IPS-15b (cell line): ENCODE measurements around the gene PHLDA2.

Experiments
- H3K27me3 ChIP-seq: one replicate; pipeline ENCODE4 v1.6.1; 2013; ENCODE audit warnings: low read length; ENCODE audit not compliant: control insufficient read depth, insufficient read depth
- H3K36me3 ChIP-seq: one replicate; pipeline ENCODE4 v1.6.1; 2013; ENCODE audit warnings: low read length; ENCODE audit not compliant: control insufficient read depth, insufficient read depth
- H3K4me1 ChIP-seq: one replicate; pipeline ENCODE4 v1.6.1; 2013; ENCODE audit warnings: mild to moderate bottlenecking, low read length; ENCODE audit not compliant: control insufficient read depth, insufficient read depth
- H3K4me3 ChIP-seq: one replicate; pipeline ENCODE4 v1.5.1; 2013; ENCODE audit warnings: low read depth, low read length
- H3K9ac ChIP-seq: one replicate; pipeline ENCODE4 v1.6.1; 2013; ENCODE audit warnings: low read depth, mild to moderate bottlenecking, low read length
- H3K9me3 ChIP-seq: one replicate; pipeline ENCODE4 v1.6.1; 2013; ENCODE audit warnings: mild to moderate bottlenecking, low read length; ENCODE audit not compliant: control insufficient read depth, insufficient read depth

Gene PHLDA2

DNA sequence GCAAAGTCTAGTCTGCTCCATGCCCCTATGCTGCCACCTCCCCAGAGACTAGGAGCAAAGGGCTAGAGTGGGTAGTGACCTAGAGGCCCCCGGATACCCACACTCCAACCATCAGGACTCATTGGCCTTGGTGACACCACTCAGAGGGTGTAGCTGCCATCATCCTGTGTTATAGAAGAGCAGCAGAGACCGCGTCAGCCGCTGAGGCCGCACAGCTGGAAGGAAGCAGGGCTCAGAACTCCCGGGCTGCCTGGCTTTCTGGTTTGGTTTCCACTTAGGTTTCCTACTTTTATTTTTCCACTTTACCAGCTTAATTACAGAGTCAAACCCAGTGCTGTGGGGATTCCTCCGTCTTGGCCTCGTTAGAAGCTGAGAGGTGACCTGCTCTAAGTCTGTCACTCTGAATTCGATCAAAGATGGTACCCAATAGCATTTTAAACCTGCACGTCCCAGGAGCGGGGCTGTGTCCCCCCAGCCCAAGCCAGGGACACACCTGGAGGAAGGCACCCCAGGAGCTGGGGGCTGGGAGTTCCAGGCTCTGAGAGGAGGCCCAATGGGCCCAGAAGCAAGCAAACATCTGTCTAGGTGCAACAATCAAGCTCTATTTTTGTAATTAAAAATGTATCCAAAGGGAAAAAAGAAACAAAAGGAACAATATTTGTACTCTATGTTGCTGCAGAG is 41.6 kb downstream of the PHLDA2 start:
- peaks cover 6% of the 10 kb centered on the region for H3K4me1 ChIP-seq

GRCh38 chr11:2886936-2887335 is 42.3 kb downstream of the PHLDA2 start:
- Histone ChIP-seq H3K36me3 (peaks cover 3% of the 10 kb centered on the region), H3K27me3 (peaks cover 44% of the 10 kb centered on the region), H3K9ac (no peak overlapping the region), H3K4me3 (no peak overlapping the region), H3K9me3 (no peaks in the 10 kb centered on the region), H3K4me1 (peaks cover 8% of the 10 kb centered on the region)

More for the DNA sequence above, 41.6 kb downstream of the PHLDA2 start:
- Histone ChIP-seq H3K4me3 (no peak overlapping the region), H3K36me3 (peaks cover 2% of the 10 kb centered on the region), H3K9me3 (no peaks in the 10 kb centered on the region), H3K27me3 (peaks cover 38% of the 10 kb centered on the region), H3K9ac (no peak overlapping the region)

- H3K9ac ChIP-seq: no peak overlapping the region
- peaks cover 3% of the 10 kb centered on the region for H3K36me3 ChIP-seq
- peaks cover 49% of the 10 kb centered on the region for H3K27me3 ChIP-seq
- H3K4me3 ChIP-seq: peak overlapping the region; percentile 27
- peaks cover 8% of the 10 kb centered on the region for H3K4me1 ChIP-seq
- H3K9me3 ChIP-seq: no peaks in the 10 kb centered on the region
Observed at GRCh38 chr11:2886191-2886894, 42.9 kb downstream of the PHLDA2 start.

DNA sequence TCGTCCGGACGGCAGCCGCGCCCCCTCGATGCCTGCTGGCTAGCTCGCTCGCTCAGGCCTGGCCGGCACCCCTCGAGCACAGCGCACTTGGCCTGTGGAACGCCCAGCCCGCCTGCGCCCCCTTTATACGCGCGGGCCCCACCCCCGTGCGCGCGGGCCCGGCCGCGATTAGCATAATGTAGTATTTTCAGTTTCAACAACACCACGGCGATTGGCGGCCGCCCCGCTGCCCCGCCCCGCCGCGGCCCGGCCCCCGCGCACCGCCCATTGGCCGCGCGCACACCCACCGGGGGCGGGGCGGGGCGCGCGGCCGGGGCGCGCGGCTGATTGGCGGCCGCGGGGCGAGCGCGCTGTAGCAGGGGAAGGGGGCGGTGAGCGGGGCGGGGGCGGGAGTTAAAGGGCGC is 43.5 kb downstream of the PHLDA2 start, which contains the start of gene CDKN1C:
Gene CDKN1C, minus strand, starts transcription at position 98 of the 404 bp plus-strand sequence. CDS start 319 bp downstream, outside the sequence.
- Histone ChIP-seq H3K36me3 (peaks cover 3% of the 10 kb centered on the region), H3K4me3 (peak within 1 kb of the TSS; percentile 70), H3K9me3 (no peaks in the 10 kb centered on the region), H3K9ac (peak within 1 kb of the TSS; percentile 54), H3K27me3 (peaks cover 55% of the 10 kb centered on the region), H3K4me1 (peaks cover 4% of the 10 kb centered on the region)

DNA sequence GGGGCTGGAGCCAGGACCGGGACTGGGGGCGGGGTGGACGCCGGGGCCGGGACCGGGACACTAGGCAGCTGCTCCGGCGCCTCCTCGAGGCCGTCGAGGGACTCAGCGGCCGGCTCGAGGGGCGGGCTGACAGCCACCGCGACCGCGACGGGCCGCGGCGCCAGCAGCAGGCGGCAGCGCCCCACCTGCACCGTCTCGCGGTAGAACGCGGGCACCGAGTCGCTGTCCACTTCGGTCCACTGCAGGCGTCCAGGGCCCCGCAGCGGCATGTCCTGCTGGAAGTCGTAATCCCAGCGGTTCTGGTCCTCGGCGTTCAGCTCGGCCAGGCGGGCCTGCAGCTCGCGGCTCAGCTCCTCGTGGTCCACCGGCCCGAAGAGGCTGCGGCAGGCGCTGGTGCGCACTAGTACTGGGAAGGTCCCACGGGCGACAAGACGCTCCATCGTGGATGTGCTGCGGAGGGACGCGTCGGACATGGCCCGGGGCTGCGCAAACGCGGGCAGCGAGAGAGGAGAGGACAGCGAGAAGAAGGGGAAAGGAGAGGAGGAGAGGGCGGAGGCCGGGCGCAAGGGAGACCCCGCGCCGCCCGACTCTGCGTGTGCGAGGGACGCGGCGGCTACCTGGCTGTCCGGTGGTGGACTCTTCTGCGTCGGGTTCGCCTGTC is 44.1 kb downstream of the PHLDA2 start:
- peaks cover 55% of the 10 kb centered on the region for H3K27me3 ChIP-seq
- peak overlapping the region; percentile 54 for H3K9ac ChIP-seq
- peaks cover 3% of the 10 kb centered on the region for H3K36me3 ChIP-seq
- peaks cover 4% of the 10 kb centered on the region for H3K4me1 ChIP-seq
- H3K9me3 ChIP-seq: no peaks in the 10 kb centered on the region
- peak overlapping the region; percentile 70 for H3K4me3 ChIP-seq

DNA sequence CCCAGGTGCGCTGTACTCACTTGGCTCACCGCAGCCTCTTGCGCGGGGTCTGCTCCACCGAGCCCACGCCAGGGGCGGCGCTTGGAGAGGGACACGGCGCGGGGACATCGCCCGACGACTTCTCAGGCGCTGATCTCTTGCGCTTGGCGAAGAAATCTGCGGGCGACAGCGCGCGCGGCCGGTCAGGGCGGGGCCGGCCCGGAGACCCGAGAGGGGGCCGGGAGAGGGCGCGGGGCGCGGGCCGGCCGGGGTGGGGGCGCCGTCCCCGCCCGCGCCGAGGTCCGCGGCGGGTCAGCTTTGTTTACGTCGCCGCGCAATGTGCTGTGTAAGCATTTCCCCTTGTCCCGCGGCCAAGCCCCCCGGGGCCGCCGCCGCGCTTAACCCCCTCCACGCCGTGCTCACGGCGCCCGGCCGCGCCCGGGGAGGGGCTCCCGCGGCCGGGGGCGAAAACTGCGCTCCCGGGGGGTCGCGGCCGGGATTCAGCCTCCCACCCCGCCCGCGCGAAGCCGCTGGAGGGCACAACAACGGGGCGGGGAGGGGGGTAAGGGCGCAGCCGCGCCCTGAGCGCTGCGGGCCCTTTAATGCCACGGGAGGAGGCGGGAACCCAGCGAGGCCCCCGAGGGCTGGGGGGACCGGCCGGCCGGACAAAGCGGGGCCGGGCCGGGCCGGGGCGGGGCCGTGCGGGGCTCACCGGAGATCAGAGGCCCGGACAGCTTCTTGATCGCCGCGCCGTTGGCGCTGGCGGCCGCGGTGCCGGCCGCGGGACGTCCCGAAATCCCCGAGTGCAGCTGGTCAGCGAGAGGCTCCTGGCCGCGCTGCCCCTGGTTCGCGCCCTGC is 45.0 kb downstream of the PHLDA2 start:
- H3K9ac ChIP-seq: no peak overlapping the region
- peak overlapping the region; percentile 36 for H3K4me3 ChIP-seq
- H3K36me3 ChIP-seq: peaks cover 3% of the 10 kb centered on the region
- no peaks in the 10 kb centered on the region for H3K9me3 ChIP-seq
- peaks cover 4% of the 10 kb centered on the region for H3K4me1 ChIP-seq
- H3K27me3 ChIP-seq: peaks cover 52% of the 10 kb centered on the region

DNA sequence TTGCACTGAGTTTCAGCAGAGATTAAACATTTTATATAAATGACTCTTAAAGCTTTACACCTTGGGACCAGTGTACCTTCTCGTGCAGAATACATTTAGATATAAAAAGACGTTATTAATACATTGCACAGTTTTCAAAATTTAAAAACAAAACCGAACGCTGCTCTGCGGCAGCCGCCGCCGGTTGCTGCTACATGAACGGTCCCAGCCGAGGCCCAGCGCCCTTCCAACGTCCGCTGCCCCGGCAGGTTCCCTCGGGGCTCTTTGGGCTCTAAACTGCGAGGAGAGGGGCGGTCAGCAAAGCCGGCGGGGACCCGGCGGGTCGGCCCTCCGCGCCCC is 45.6 kb downstream of the PHLDA2 start:
- Histone ChIP-seq H3K36me3 (peaks cover 3% of the 10 kb centered on the region), H3K27me3 (peaks cover 50% of the 10 kb centered on the region), H3K9ac (no peak overlapping the region), H3K4me1 (peaks cover 4% of the 10 kb centered on the region), H3K4me3 (peak overlapping the region; percentile 36), H3K9me3 (no peaks in the 10 kb centered on the region)

- H3K4me3 ChIP-seq: no peak overlapping the region
- H3K9ac ChIP-seq: no peak overlapping the region
- H3K27me3 ChIP-seq: peaks cover 44% of the 10 kb centered on the region
- H3K4me1 ChIP-seq: peaks cover 4% of the 10 kb centered on the region
- H3K36me3 ChIP-seq: peaks cover 3% of the 10 kb centered on the region
- no peaks in the 10 kb centered on the region for H3K9me3 ChIP-seq
Observed at GRCh38 chr11:2882396-2883110, 46.7 kb downstream of the PHLDA2 start.

GRCh38 chr11:2881981-2882375 is 47.2 kb downstream of the PHLDA2 start:
- peaks cover 4% of the 10 kb centered on the region for H3K4me1 ChIP-seq
- H3K4me3 ChIP-seq: no peak overlapping the region
- H3K27me3 ChIP-seq: peaks cover 38% of the 10 kb centered on the region
- H3K9ac ChIP-seq: no peak overlapping the region
- H3K36me3 ChIP-seq: peaks cover 3% of the 10 kb centered on the region
- no peaks in the 10 kb centered on the region for H3K9me3 ChIP-seq

GRCh38 chr11:2881076-2881980 is 47.9 kb downstream of the PHLDA2 start:
- Histone ChIP-seq H3K36me3 (peaks cover 3% of the 10 kb centered on the region), H3K4me3 (no peak overlapping the region), H3K27me3 (peaks cover 32% of the 10 kb centered on the region), H3K9ac (no peak overlapping the region), H3K4me1 (peaks cover 2% of the 10 kb centered on the region), H3K9me3 (no peaks in the 10 kb centered on the region)
